GM23248 (cell line): Measurements from ENCODE around the gene SLC26A8. TPM values are rescaled to one million over a fixed set of nuclear protein-coding genes. Genes with fewer than 3 reads are reported as not detected.

ENCODE experiments used
- DNase-seq: peaks from one replicate; pipeline ENCODE4 v3.0.0-alpha.2; 2015
- H2AFZ ChIP-seq: fragments of 200-600 bp; sonication (generic); 2 replicates; pipeline ENCODE4 v1.6.1; 2016; ENCODE audit warnings: antibody characterized with exemption
- H3F3A ChIP-seq: fragments of 200-600 bp; sonication (generic); 2 replicates; pipeline ENCODE4 v1.6.1; 2016; ENCODE audit warnings: mild to moderate bottlenecking, antibody characterized with exemption, mixed run types; ENCODE audit not compliant: insufficient read depth
- H3K27ac ChIP-seq: fragments of 200-600 bp; sonication (generic); 2 replicates; pipeline ENCODE4 v1.5.1; 2016; ENCODE audit warnings: mild to moderate bottlenecking
- H3K27me3 ChIP-seq: fragments of 200-600 bp; sonication (generic); replicated peaks from 2 replicates; pipeline ENCODE4 v1.6.1; 2016; ENCODE audit warnings: mild to moderate bottlenecking; ENCODE audit not compliant: insufficient read depth
- H3K36me3 ChIP-seq: fragments of 200-600 bp; sonication (generic); 2 replicates; pipeline ENCODE4 v1.6.1; 2016; ENCODE audit warnings: low read depth, mild to moderate bottlenecking
- H3K4me1 ChIP-seq: fragments of 200-600 bp; sonication (generic); 2 replicates; pipeline ENCODE4 v1.6.1; 2016; ENCODE audit warnings: mild to moderate bottlenecking; ENCODE audit not compliant: insufficient read depth
- H3K4me2 ChIP-seq: fragments of 200-600 bp; sonication (generic); one replicate; pipeline ENCODE4 v1.6.1; 2016; ENCODE audit warnings: mild to moderate bottlenecking; ENCODE audit not compliant: unreplicated experiment
- H3K4me3 ChIP-seq: fragments of 200-600 bp; sonication (generic); 2 replicates; pipeline ENCODE4 v1.5.1; 2016; ENCODE audit warnings: mild to moderate bottlenecking
- H3K79me2 ChIP-seq: fragments of 200-600 bp; sonication (generic); 2 replicates; pipeline ENCODE4 v1.6.1; 2016; ENCODE audit warnings: mild to moderate bottlenecking; ENCODE audit not compliant: insufficient read depth
- H3K9ac ChIP-seq: fragments of 200-600 bp; sonication (generic); 2 replicates; pipeline ENCODE4 v1.6.1; 2016; ENCODE audit warnings: mild to moderate bottlenecking
- H3K9me2 ChIP-seq: fragments of 200-600 bp; sonication (generic); 2 replicates; pipeline ENCODE4 v1.6.1; 2016; ENCODE audit warnings: mixed run types, mild to moderate bottlenecking, moderate library complexity; ENCODE audit not compliant: insufficient read depth
- H3K9me3 ChIP-seq: fragments of 200-600 bp; sonication (generic); one replicate; pipeline ENCODE4 v1.6.1; 2017; ENCODE audit warnings: low read depth
- H4K20me1 ChIP-seq: fragments of 200-600 bp; sonication (generic); 2 replicates; pipeline ENCODE4 v1.6.0; 2016; ENCODE audit not compliant: insufficient read depth
- EZH2 ChIP-seq: fragments of 200-600 bp; sonication (generic); IDR thresholded peaks from 2 replicates; pipeline ENCODE4 v1.6.1; 2018; ENCODE audit warnings: antibody characterized with exemption, mild to moderate bottlenecking; ENCODE audit not compliant: insufficient read depth, poor library complexity, severe bottlenecking
- EZH2phosphoT487 ChIP-seq: fragments of 200-600 bp; sonication (generic); IDR thresholded peaks from 2 replicates; pipeline ENCODE4 v1.6.1; 2018; ENCODE audit warnings: antibody characterized with exemption, moderate library complexity, mild to moderate bottlenecking, low read depth; ENCODE audit not compliant: insufficient read depth
- WGBS, 2 experiments: methylation state at CpG; one replicate each; pipeline ENCODE4 v1.1.6; 2015 to 2017; ENCODE audit warnings: low lambda C conversion rate in 2 of 2, low coverage in 1 of 2; ENCODE audit errors: missing lambda C conversion rate in 2 of 2; 5-methylcytosine and 5-hydroxymethylcytosine counted together
- in situ Hi-C: fragments of 300-500 bp; cut with MboI; formaldehyde crosslinking; loops from 2 replicates; pipeline ENCODE4 v1.15.0; 2020
- polyA plus RNA-seq: library from polyadenylated mRNA; unstranded; fragments of >200 nt; fragmentation: Nextera tagmentation; extraction: Ambion mirVana; gene quantifications from 2 replicates; pipeline ENCODE4 v1.2.1, GENCODE V29; 2016
- total RNA-seq: library from RNA; depleted of rRNA; stranded (reverse); fragments of >200 nt; shearing (Covaris generic); gene quantifications from 2 replicates; pipeline ENCODE4 v1.2.3, GENCODE V29; 2014; rRNA removed

SLC26A8 gene
- not detected in 2 replicates for total RNA-seq
- not detected in 2 replicates for polyA plus RNA-seq

- Histone ChIP-seq H3K4me3 (no peak within 1 kb of the TSS), H2AFZ (no peak within 1 kb of the TSS), H3K4me1 (peaks cover 16% of the 10 kb centered on the region), H3F3A (peaks cover 25% of the 10 kb centered on the region), H3K4me2 (no peak within 1 kb of the TSS), H3K27me3 (no peaks in the 10 kb centered on the region), H3K9ac (no peak within 1 kb of the TSS), H3K27ac (no peak within 1 kb of the TSS), H4K20me1 (no peaks in the 10 kb centered on the region), H3K79me2 (peaks cover 12% of the 10 kb centered on the region), H3K9me3 (no peaks in the 10 kb centered on the region), H3K36me3 (no peaks in the 10 kb centered on the region), H3K9me2 (no peaks in the 10 kb centered on the region)
- DNase-seq = no peak
- in situ Hi-C loops = no loop called here
- WGBS, 2 experiments = 29% methylated on average over 25 to 44 of the region's 44 CpGs
- TF ChIP-seq EZH2 = no peak
- no peak for TF ChIP-seq EZH2phosphoT487
Measured at GRCh38 chr6:36023996-36024795, at the start of gene SLC26A8. SLC26A8 (minus strand) TSS chr6:36024641; CDS start chr6:36019707, 4,934 bp downstream.

GRCh38 chr6:36073587-36073986, 49.1 kb upstream of the SLC26A8 start:
- Histone ChIP-seq H4K20me1 (no peaks in the 10 kb centered on the region), H3F3A (no peaks in the 10 kb centered on the region), H3K79me2 (peaks cover 91% of the 10 kb centered on the region), H3K9ac (no peak overlapping the region), H2AFZ (no peak overlapping the region), H3K4me2 (no peak overlapping the region), H3K9me2 (no peaks in the 10 kb centered on the region), H3K36me3 (peaks cover 27% of the 10 kb centered on the region), H3K9me3 (no peaks in the 10 kb centered on the region), H3K27ac (no peak overlapping the region), H3K4me3 (no peak overlapping the region), H3K4me1 (no peaks in the 10 kb centered on the region), H3K27me3 (no peaks in the 10 kb centered on the region)
- no peak for TF ChIP-seq EZH2phosphoT487
- no peak for TF ChIP-seq EZH2
- in situ Hi-C loops = no loop called here
- DNase-seq = no peak

- Histone ChIP-seq H3K9me2 (no peaks in the 10 kb centered on the region), H3K9ac (no peak overlapping the region), H3K36me3 (peaks cover 24% of the 10 kb centered on the region), H3K27ac (no peak overlapping the region), H3K79me2 (peaks cover 93% of the 10 kb centered on the region), H2AFZ (no peak overlapping the region), H3K4me1 (peaks cover 2% of the 10 kb centered on the region; the same call in 1 of the 2 replicates), H3K9me3 (no peaks in the 10 kb centered on the region), H3K4me3 (no peak overlapping the region), H4K20me1 (no peaks in the 10 kb centered on the region), H3F3A (peaks cover 4% of the 10 kb centered on the region; the same call in 1 of the 2 replicates), H3K27me3 (no peaks in the 10 kb centered on the region), H3K4me2 (no peak overlapping the region)
- no peak for DNase-seq
- TF ChIP-seq EZH2phosphoT487 (no peak), EZH2 (no peak)
- whole genome bisulfite sequencing, 2 experiments = 95 to 97% methylated on average over 4 of the region's 4 CpGs
- in situ Hi-C loops = no loop called here
Measured at GRCh38 chr6:36072681-36073080, 48.2 kb upstream of the SLC26A8 start.

- H3K27ac ChIP-seq = no peak overlapping the region
- H3K79me2 ChIP-seq = peaks cover 96% of the 10 kb centered on the region
- in situ Hi-C loops = no loop called here
- H3K36me3 ChIP-seq = peaks cover 16% of the 10 kb centered on the region
- no peak overlapping the region for H3K4me3 ChIP-seq
- no peaks in the 10 kb centered on the region for H3K9me3 ChIP-seq
- H3K4me1 ChIP-seq = peaks cover 10% of the 10 kb centered on the region
- DNase-seq = no peak
- no peak overlapping the region for H2AFZ ChIP-seq
- WGBS, 2 experiments = 95 to 100% methylated on average over 1 of the region's 1 CpG
- H4K20me1 ChIP-seq = peaks cover 9% of the 10 kb centered on the region
- H3F3A ChIP-seq = peaks cover 14% of the 10 kb centered on the region
- no peaks in the 10 kb centered on the region for H3K27me3 ChIP-seq
- H3K9me2 ChIP-seq = no peaks in the 10 kb centered on the region
- no peak overlapping the region for H3K4me2 ChIP-seq
- no peak for TF ChIP-seq EZH2phosphoT487
- TF ChIP-seq EZH2 = no peak
- H3K9ac ChIP-seq = no peak overlapping the region
Measured at GRCh38 chr6:36071714-36072113, 47.3 kb upstream of the SLC26A8 start.
